RCC 7860 (cell line): Measurements from ENCODE around the gene TFR2.

Experiments
- DNase-seq: peaks from one replicate; pipeline ENCODE4 v3.0.0-alpha.2; 2015; ENCODE audit warnings: low spot score
- FAIRE-seq: peaks from 2 replicates; lab custom pipeline; 2012; peaks lifted over from hg19 to GRCh38; lab: Jason Lieb, UNC

Gene TFR2

GRCh38 chr7:100574362-100575205, 66.8 kb downstream of the TFR2 start:
- DNase-seq (no peak), FAIRE-seq (no peak)

GRCh38 chr7:100573691-100574361, 67.5 kb downstream of the TFR2 start, which contains the start of gene SAP25:
Gene SAP25 (minus strand): TSS chr7:100573900. CDS start chr7:100573742, 158 bp downstream.
- no peak for FAIRE-seq
- no peak for DNase-seq

GRCh38 chr7:100572949-100573675, 68.2 kb downstream of the TFR2 start:
- FAIRE-seq (no peak), DNase-seq (no peak)

- DNase-seq (no peak), FAIRE-seq (no peak)
These were observed 68.9 kb downstream of the TFR2 start for GRCh38 chr7:100572281-100572948.

- FAIRE-seq, result no peak
These were observed 69.6 kb downstream of the TFR2 start for GRCh38 chr7:100571829-100572116.

GRCh38 chr7:100570954-100571828, 70.2 kb downstream of the TFR2 start:
- DNase-seq, result no peak
- no peak for FAIRE-seq

More at GRCh38 chr7:100571829-100572116, 69.6 kb downstream of the TFR2 start:
- no peak for DNase-seq
